OCI-LY7 (cell line): ENCODE data around the gene TRAF3.

Source experiments
- EZH2phosphoT487 ChIP-seq: fragments of 200-600 bp; sonication (generic); IDR thresholded peaks from 2 replicates; pipeline ENCODE4 v1.6.1; 2018; ENCODE audit warnings: low read depth, borderline replicate concordance, mild to moderate bottlenecking, mixed run types, antibody characterized with exemption, low read length, moderate library complexity, mixed read lengths
- TF ChIP-seq, protein P1 (sequence below): fragments of 200-600 bp; sonication (generic); conservative IDR thresholded peaks from 2 replicates; pipeline ENCODE4 v1.5.1; 2014; ENCODE audit warnings: mild to moderate bottlenecking, antibody characterized with exemption, low read length, moderate library complexity, mixed read lengths

- TF ChIP-seq, protein P1, sequence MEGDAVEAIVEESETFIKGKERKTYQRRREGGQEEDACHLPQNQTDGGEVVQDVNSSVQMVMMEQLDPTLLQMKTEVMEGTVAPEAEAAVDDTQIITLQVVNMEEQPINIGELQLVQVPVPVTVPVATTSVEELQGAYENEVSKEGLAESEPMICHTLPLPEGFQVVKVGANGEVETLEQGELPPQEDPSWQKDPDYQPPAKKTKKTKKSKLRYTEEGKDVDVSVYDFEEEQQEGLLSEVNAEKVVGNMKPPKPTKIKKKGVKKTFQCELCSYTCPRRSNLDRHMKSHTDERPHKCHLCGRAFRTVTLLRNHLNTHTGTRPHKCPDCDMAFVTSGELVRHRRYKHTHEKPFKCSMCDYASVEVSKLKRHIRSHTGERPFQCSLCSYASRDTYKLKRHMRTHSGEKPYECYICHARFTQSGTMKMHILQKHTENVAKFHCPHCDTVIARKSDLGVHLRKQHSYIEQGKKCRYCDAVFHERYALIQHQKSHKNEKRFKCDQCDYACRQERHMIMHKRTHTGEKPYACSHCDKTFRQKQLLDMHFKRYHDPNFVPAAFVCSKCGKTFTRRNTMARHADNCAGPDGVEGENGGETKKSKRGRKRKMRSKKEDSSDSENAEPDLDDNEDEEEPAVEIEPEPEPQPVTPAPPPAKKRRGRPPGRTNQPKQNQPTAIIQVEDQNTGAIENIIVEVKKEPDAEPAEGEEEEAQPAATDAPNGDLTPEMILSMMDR, result no peak
- TF ChIP-seq EZH2phosphoT487, result no peak
Observed at GRCh38 chr14:102862154-102862773, 85.0 kb downstream of the TRAF3 start.
